ENCODE data around the gene ANXA7.

ANXA7 gene

DNA sequence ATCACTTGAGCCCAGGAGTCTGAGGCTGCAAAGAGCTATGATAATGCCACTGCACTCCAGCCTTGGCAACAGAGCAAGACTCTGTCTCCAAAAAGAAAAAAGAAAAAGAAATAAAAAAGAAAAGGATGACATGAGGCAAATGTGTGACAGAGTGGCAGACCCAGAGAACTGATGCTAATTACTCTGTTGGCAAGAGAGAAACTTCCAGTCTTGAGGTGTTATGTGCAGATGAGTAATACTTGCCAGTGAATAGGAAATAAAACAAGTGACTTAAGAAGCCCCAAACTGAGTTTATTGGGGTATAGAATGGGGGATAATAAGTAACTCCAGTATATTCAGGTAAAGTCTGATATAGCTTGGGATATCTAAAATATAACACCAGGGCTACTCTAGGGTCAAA, 9.5 kb upstream of the ANXA7 start:
- TF ChIP-seq, protein P1, sequence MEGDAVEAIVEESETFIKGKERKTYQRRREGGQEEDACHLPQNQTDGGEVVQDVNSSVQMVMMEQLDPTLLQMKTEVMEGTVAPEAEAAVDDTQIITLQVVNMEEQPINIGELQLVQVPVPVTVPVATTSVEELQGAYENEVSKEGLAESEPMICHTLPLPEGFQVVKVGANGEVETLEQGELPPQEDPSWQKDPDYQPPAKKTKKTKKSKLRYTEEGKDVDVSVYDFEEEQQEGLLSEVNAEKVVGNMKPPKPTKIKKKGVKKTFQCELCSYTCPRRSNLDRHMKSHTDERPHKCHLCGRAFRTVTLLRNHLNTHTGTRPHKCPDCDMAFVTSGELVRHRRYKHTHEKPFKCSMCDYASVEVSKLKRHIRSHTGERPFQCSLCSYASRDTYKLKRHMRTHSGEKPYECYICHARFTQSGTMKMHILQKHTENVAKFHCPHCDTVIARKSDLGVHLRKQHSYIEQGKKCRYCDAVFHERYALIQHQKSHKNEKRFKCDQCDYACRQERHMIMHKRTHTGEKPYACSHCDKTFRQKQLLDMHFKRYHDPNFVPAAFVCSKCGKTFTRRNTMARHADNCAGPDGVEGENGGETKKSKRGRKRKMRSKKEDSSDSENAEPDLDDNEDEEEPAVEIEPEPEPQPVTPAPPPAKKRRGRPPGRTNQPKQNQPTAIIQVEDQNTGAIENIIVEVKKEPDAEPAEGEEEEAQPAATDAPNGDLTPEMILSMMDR (IDR thresholded peaks at IDR 0.05) = no peak
- Histone ChIP-seq H3K27ac (no peak overlapping the region), H3K9ac (no peak overlapping the region), H3K4me1 (peaks cover 6% of the 10 kb centered on the region), H2AFZ (no peak overlapping the region), H3K9me3 (ENCODE audit: control insufficient read depth, low read length) (no peaks in the 10 kb centered on the region), H3K36me3 (ENCODE audit: control insufficient read depth, insufficient read depth, low read length) (no peaks in the 10 kb centered on the region), H3K79me2 (no peaks in the 10 kb centered on the region), H3K27me3 (ENCODE audit: control insufficient read depth, insufficient read depth, low read length) (no peaks in the 10 kb centered on the region), H3K4me3 (ENCODE audit: low read depth, low read length) (no peak overlapping the region), H3K4me2 (ENCODE audit: low read length) (no peak overlapping the region)

DNA sequence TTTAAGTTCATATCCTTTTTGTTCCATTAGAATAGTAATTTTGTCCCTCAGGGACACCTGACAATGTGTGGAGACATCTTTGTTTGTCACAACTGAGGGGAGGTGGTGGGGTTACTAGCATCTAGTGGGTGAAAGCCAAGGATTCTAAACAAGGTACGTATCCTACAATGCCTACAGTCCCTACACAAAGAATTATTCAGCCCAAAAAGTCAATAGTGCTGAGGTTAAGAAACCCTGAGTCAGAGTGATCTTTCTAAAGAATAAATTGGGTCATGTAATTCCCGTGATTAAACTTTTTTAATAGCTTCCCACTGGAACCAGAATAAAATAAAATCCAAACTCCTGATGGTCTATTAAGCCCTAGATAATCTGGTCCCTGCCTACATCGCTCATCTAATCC, 2.7 kb upstream of the ANXA7 start:
- Histone ChIP-seq H3K9me3 (ENCODE audit: control insufficient read depth, low read length) (no peaks in the 10 kb centered on the region), H3K79me2 (peaks cover 7% of the 10 kb centered on the region), H3K4me2 (ENCODE audit: low read length) (no peak overlapping the region), H3K36me3 (ENCODE audit: control insufficient read depth, insufficient read depth, low read length) (no peaks in the 10 kb centered on the region), H3K27ac (no peak overlapping the region), H3K4me3 (ENCODE audit: low read depth, low read length) (no peak overlapping the region), H2AFZ (no peak overlapping the region), H3K9ac (no peak overlapping the region), H3K4me1 (peaks cover 11% of the 10 kb centered on the region), H3K27me3 (ENCODE audit: control insufficient read depth, insufficient read depth, low read length) (no peaks in the 10 kb centered on the region)
- TF ChIP-seq, protein P1 (IDR thresholded peaks at IDR 0.05) = no peak

DNA sequence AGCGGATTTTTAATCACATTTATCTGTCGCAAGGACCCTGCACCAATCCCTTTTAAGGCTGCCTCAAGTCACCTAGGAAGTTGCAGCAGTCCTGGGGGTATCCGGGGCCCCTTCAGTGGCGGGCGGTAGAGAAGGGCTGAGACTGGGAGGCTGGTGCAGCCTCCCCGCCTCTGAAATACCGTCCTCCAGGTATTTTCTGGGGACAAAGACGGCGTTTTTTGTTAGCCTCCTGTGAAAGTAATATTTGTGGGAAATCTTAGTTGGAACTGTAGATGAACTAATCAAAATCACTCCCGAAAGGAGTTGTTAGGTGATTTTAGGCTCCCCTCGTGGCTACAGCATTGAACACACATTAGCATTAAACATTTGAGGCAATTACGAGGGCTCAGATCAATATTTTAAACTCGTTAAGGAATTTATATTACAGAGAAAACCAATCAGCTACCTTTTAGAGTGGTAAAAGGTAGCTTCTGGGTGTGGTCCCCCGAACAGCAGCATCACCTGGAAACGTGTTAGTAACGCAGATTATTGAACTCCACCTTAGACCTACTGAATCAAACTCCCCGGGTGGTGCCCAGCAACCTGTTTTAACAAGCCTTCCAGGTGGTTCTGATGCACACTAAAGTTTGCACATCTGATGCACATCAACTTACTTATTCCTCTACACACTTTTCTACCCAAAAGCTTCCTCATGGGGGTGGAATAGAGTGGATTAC, 530 bp upstream of the ANXA7 start:
- Histone ChIP-seq H3K4me3 (ENCODE audit: low read depth, low read length) (peak overlapping the region; percentile 88), H3K27ac (peak overlapping the region; percentile 95), H3K27me3 (ENCODE audit: control insufficient read depth, insufficient read depth, low read length) (no peaks in the 10 kb centered on the region), H3K4me1 (peaks cover 11% of the 10 kb centered on the region), H3K9me3 (ENCODE audit: control insufficient read depth, low read length) (no peaks in the 10 kb centered on the region), H3K79me2 (peaks cover 28% of the 10 kb centered on the region), H2AFZ (peak overlapping the region; percentile 86), H3K36me3 (ENCODE audit: control insufficient read depth, insufficient read depth, low read length) (no peaks in the 10 kb centered on the region), H3K9ac (no peak overlapping the region), H3K4me2 (ENCODE audit: low read length) (peak overlapping the region; percentile 86)
- TF ChIP-seq, protein P1 (IDR thresholded peaks at IDR 0.05) = no peak

DNA sequence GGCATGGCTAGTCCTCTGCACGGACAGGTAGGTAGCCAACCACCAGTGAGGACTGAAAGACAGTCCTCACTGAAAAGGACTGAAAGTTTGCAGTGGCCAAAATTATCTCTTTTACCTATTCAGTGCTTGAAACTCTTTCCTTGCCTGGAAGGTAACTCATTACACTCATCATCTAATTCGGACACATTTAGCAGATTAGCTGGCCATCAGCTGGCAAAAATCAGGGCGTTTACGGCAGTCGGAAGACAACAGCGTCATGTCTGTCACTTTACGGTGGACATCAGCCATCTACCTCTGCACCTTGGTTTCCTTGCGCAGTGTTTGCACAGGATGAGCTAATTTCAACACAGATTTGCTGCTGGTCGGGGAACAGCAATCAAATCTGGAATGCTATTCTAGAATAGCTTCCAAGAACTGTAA, 740 bp downstream of the ANXA7 start:
- peak overlapping the region; percentile 88 for H3K4me3 ChIP-seq (ENCODE audit: low read depth, low read length)

More for the DNA sequence above, 740 bp downstream of the ANXA7 start:
- H3K36me3 ChIP-seq (ENCODE audit: control insufficient read depth, insufficient read depth, low read length) = no peaks in the 10 kb centered on the region
- no peak overlapping the region for H3K9ac ChIP-seq
- H3K4me2 ChIP-seq (ENCODE audit: low read length) = peak overlapping the region; percentile 89
- TF ChIP-seq, protein P1 (IDR thresholded peaks at IDR 0.05) = no peak
- peak overlapping the region; percentile 95 for H3K27ac ChIP-seq
- peaks cover 37% of the 10 kb centered on the region for H3K79me2 ChIP-seq
- peak overlapping the region; percentile 86 for H2AFZ ChIP-seq
- no peaks in the 10 kb centered on the region for H3K9me3 ChIP-seq (ENCODE audit: control insufficient read depth, low read length)
- H3K27me3 ChIP-seq (ENCODE audit: control insufficient read depth, insufficient read depth, low read length) = no peaks in the 10 kb centered on the region
- peaks cover 10% of the 10 kb centered on the region for H3K4me1 ChIP-seq

All from parathyroid adenoma (tissue), 2 donors.